Heart left ventricle (tissue), 16 donors: ENCODE data around the gene PRELID3B. TPM values are rescaled to one million over a fixed set of nuclear protein-coding genes. Genes with fewer than 3 reads are reported as not detected.

Source experiments
- ATAC-seq, 4 donors: fragments of 200-7000 bp; cut with Tn5 transposase; one replicate each; pipeline ENCODE4 v1.9.1; 2020 to 2022; ENCODE audit warnings: moderate library complexity in 4 of 4, mild to moderate bottlenecking in 3 of 4, moderate number of reproducible peaks in 1 of 4
- DNase-seq, 5 donors: peaks; one replicate each; pipeline ENCODE4 v3.0.0-alpha.2; 2020
- H3K27ac ChIP-seq, 12 donors: fragments of 200-600 bp; sonication (generic) in 4 of 12; one replicate each; pipeline versions ENCODE4 v1.5.0 to v1.8.0; 2016 to 2022; ENCODE audit warnings: mild to moderate bottlenecking in 2 of 12
- H3K27me3 ChIP-seq, 9 donors: fragments of 200-600 bp; sonication (generic) in 2 of 9; one replicate each; pipeline versions ENCODE4 v1.5.1 to v1.8.0; 2016 to 2022; ENCODE audit warnings: mild to moderate bottlenecking in 3 of 9
- H3K36me3 ChIP-seq, 9 donors: fragments of 200-600 bp; sonication (generic) in 2 of 9; one replicate each; pipeline versions ENCODE4 v1.5.0 to v1.8.0; 2018 to 2022; ENCODE audit warnings: mild to moderate bottlenecking in 2 of 9
- H3K4me1 ChIP-seq, 12 donors: fragments of 200-600 bp; sonication (generic) in 4 of 12; one replicate each; pipeline versions ENCODE4 v1.5.0 to v1.8.0; 2016 to 2022; ENCODE audit warnings: mild to moderate bottlenecking in 3 of 12
- H3K4me3 ChIP-seq, 12 donors: fragments of 200-600 bp; sonication (generic) in 4 of 12; one replicate each; pipeline versions ENCODE4 v1.5.0 to v1.8.0; 2017 to 2022; ENCODE audit warnings: mild to moderate bottlenecking in 9 of 12, moderate library complexity in 4 of 12
- H3K9me3 ChIP-seq, 12 donors: fragments of 200-600 bp; sonication (generic) in 4 of 12; one replicate each; pipeline versions ENCODE4 v1.5.0 to v1.8.0; 2016 to 2022; ENCODE audit warnings: mild to moderate bottlenecking in 1 of 12
- CTCF ChIP-seq, 12 donors: fragments of 200-600 bp; sonication (generic) in 4 of 12; IDR thresholded peaks; one replicate each; pipeline versions ENCODE4 v1.5.0 to v1.8.0; 2018 to 2022; ENCODE audit warnings: antibody characterized with exemption in 12 of 12, mild to moderate bottlenecking in 5 of 12
- POLR2A ChIP-seq, 2 donors: fragments of 450-650 bp; IDR thresholded peaks; one replicate each; pipeline ENCODE4 v1.6.1; 2017; ENCODE audit warnings: antibody characterized with exemption in 2 of 2, mild to moderate bottlenecking in 2 of 2, moderate library complexity in 2 of 2
- WGBS, 4 donors: extraction: QIAGEN DNeasy Blood & Tissue Kit in 2 of 4; methylation state at CpG; one replicate each; pipeline versions ENCODE4 v1.1.5 to v1.1.7; 2013 to 2018; 5-methylcytosine and 5-hydroxymethylcytosine counted together
- intact Hi-C, 10 donors: fragments of 100-400 bp; cut with DNase I; formaldehyde crosslinking; loops; one replicate each; pipeline versions ENCODE4 v1.11.1 to v1.14.2; 2022
- polyA plus RNA-seq, 2 donors: library from polyadenylated mRNA; stranded (reverse); fragments of 200-250 nt; gene quantifications; one replicate each; pipeline ENCODE4 v1.2.3, GENCODE V29; 2013
- total RNA-seq, 9 donors: library from RNA; depleted of rRNA in 2 of 9; stranded (reverse); fragments of >200 nt in 2 of 9; fragmentation: NEBNext Ultra II Directional in 3 of 9; extraction: Animal tissue kit (Norgen Biotek cat#: 25700) in 3 of 9; gene quantifications; one replicate each; pipeline versions ENCODE4 v1.1.0 to v1.2.4, GENCODE V29; 2016 to 2023
- donor health status: ischemic (EF 13 %, LVEDD 7.1; RV severe dilation, severe dysfunction).
- donor health status: healthy with polysubstance abuse.
- donor health status: DM: no; HTN: yes; CAD: no.
- donor health status: DM: no; HTN: no; CAD: no.
- donor health status: ischemic (EF 25% LVEDD 6.9; RV normal size, moderate dysfunction).
- donor health status: ischemic (EF 25% LVEDD 5.7; RV mildly dilated, moderate dysfunction).
- donor health status: healthy.
- donor health status: DM: yes; HTN: yes; CAD: no.
- donor health status: ischemic (EF 35%, LVEDD 5.7; RV mildly dilated, moderate dysfunction).
- donor health status: nonischemic (EF 11% LVEDD 7.7; RV severe dilation, severe dysfunction).
- donor health status: DM: yes; HTN: yes; CAD: no.
- donor health status: PGD.
- donor health status: ischemic (EF 29% LVEDD 5.4; RV normal size, mild dysfunction).
- donor health status: nonischemic (EF 23%, LVEDD 6.1; RV moderate dilation, normal function).

PRELID3B gene
- total and polyA plus RNA-seq, 11 donors: 14.1 to 51.0 (median 43.2) TPM

DNA sequence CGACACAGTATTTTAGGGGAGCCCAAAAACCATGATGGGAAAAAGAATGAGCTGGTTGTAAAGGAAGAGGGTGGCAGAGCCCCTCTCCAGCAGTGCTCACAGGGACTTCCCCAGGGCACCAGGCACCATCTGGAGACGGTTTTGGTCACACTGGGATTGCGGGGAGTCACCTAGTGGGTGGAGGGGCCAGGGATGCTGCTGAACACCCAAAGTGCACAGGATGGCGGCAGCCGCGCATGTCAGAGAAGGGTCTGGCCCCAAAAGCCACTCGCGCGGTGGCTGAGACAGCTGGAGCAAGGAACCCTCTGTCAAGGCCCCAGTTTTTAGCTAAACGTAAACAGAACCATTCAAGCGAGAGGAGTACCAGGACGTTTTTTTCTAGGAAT, 46.4 kb downstream of the PRELID3B start:
- H3K4me1 ChIP-seq: peaks cover 0 to 14% (median 0%) of the 10 kb centered on the region in 12 donors
- no peak for ATAC-seq
- intact Hi-C loops: no loop called here
- peak in 1 of 5 donors; percentile 18 for DNase-seq
- no peak overlapping the region for H3K27ac ChIP-seq
- H3K4me3 ChIP-seq: no peak overlapping the region
- no peaks in the 10 kb centered on the region for H3K9me3 ChIP-seq
- WGBS, 4 donors: 93 to 95% (median 93%) methylated on average over 12 of the region's 12 CpGs
- no peaks in the 10 kb centered on the region for H3K27me3 ChIP-seq
- H3K36me3 ChIP-seq: peaks cover under 1 to 100% (median 99%) of the 10 kb centered on the region in 9 donors
- TF ChIP-seq CTCF (IDR thresholded peaks at IDR 0.05): no peak
- TF ChIP-seq POLR2A (IDR thresholded peaks at IDR 0.05): no peak

DNA sequence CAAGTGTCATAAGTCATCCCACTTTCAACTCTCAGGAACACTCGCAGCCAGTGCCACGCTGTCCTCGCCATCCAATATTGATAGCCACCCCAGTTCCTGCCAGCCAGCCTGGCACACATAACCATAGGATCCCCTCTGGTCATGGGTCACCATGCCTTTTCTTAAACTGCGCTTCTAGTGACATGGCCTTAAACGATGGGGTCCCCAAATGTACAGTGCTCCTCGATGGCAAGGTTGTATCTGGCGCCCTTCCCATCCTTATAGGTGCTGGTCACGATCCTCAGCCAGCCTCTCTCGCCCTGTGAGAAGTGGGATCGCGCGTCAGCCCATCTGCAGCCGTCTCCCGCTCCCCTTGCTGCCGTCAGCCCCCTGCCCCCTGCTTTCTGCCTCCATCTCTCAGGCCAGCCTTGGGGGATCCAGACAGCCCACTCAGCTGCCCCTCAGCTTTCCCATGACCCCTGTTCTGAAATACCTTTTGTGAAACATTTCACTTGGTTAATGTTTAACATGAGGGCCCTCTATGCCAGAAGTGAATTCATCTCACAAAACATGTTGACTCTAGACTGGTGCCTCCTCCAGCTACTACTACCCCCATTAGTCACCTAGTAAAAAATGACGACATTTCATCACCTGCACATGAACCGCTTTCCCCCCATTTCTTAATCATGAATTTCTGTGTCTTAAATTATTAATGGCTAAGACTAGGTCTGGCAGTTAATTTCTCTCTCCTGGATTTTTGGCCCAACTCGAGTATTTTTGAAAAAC, 46.9 kb downstream of the PRELID3B start:
- no peaks in the 10 kb centered on the region for H3K27me3 ChIP-seq
- peak in 1 of 4 donors; percentile 8 for ATAC-seq
- H3K9me3 ChIP-seq: no peaks in the 10 kb centered on the region
- DNase-seq: peak in 2 of 5 donors; percentile 19 to 20
- H3K36me3 ChIP-seq: peaks cover 6 to 100% (median 99%) of the 10 kb centered on the region in 9 donors
- peaks cover 0 to 14% (median 0%) of the 10 kb centered on the region in 12 donors for H3K4me1 ChIP-seq
- H3K4me3 ChIP-seq: no peak overlapping the region
- TF ChIP-seq POLR2A (IDR thresholded peaks at IDR 0.05) (no peak), CTCF (IDR thresholded peaks at IDR 0.05) (no peak)
- intact Hi-C loops: no loop called here
- peak overlapping the region in 2 of 12 donors; percentile 32 to 37 for H3K27ac ChIP-seq
- 88 to 91% (median 90%) methylated on average over 18 of the region's 18 CpGs for WGBS, 4 donors

GRCh38 chr20:58994390-58995159, 48.0 kb downstream of the PRELID3B start:
- H3K27ac ChIP-seq: peak overlapping the region in 7 of 12 donors; percentile 13 to 48 (median 29)
- intact Hi-C loops: no loop called here
- ATAC-seq (peak in 1 of 4 donors; percentile 31), DNase-seq (peak in 2 of 5 donors; percentile 21 to 48)
- H3K27me3 ChIP-seq: no peaks in the 10 kb centered on the region
- peaks cover 7 to 100% (median 100%) of the 10 kb centered on the region in 9 donors for H3K36me3 ChIP-seq
- H3K9me3 ChIP-seq: no peaks in the 10 kb centered on the region
- H3K4me1 ChIP-seq: peaks cover 0 to 14% (median 0%) of the 10 kb centered on the region in 12 donors
- 66 to 80% (median 73%) methylated on average over 17 of the region's 17 CpGs for WGBS, 4 donors
- TF ChIP-seq POLR2A (IDR thresholded peaks at IDR 0.05): no peak
- no peak for TF ChIP-seq CTCF (IDR thresholded peaks at IDR 0.05)
- no peak overlapping the region for H3K4me3 ChIP-seq
